K562 (cell line): ENCODE results near the gene THADA. TPM values are rescaled to one million over a fixed set of nuclear protein-coding genes. Genes with fewer than 3 reads are reported as not detected.

Source experiments
- PHF20 ChIP-seq: fragments of 450-650 bp; IDR thresholded peaks from 2 replicates; pipeline ENCODE4 v1.6.1; 2018; ENCODE audit not compliant: partially characterized antibody
- POLR3G ChIP-seq: IDR thresholded peaks from 2 replicates; pipeline ENCODE4 v1.6.1; 2011; ENCODE audit not compliant: insufficient read length, insufficient replicate concordance; ENCODE audit errors: extremely low read depth
- polyA plus RNA-seq, 8 experiments: library from polyadenylated mRNA; depleted of rRNA in 4 of 8; stranded (reverse) in 5 of 8; unstranded in 3 of 8; fragments of >200 nt; fragmentation: Nextera tagmentation in 2 of 8; fragmentation: Illumina TruSeq in 1 of 8; extraction: Ambion mirVana in 2 of 8; extraction: Trizol in 1 of 8; gene quantifications; 2 replicates each; pipeline versions ENCODE4 v1.2.1 to v1.2.3, GENCODE V29; 2011 to 2014; ENCODE audit warnings: inconsistent platforms in 1 of 8, missing spikeins in 1 of 8
- total RNA-seq, 7 experiments: library from RNA; depleted of rRNA in 6 of 7; stranded (reverse); fragments of >200 nt in 6 of 7; fragmentation: Illumina TruSeq in 2 of 7; extraction: Trizol in 2 of 7; gene quantifications; 2 replicates each; pipeline versions ENCODE4 v1.2.1 to v1.2.3, GENCODE V29; 2011 to 2021; ENCODE audit warnings: low replicate concordance in 1 of 7
- TF ChIP-seq, protein P1 (sequence below), 2 experiments: fragments of 450-650 bp; IDR thresholded peaks; 2 replicates each; pipeline ENCODE4 v1.6.1; 2016; ENCODE audit warnings: mild to moderate bottlenecking in 2 of 2, borderline replicate concordance in 1 of 2, low read depth in 1 of 2, moderate library complexity in 1 of 2

THADA gene
- total and polyA plus RNA-seq, 9 of the 15 experiments (the other 6 are each of a cell fraction or from before 2014, with no cell fraction given) = 17.8 to 34.7 (median 31.9) TPM

DNA sequence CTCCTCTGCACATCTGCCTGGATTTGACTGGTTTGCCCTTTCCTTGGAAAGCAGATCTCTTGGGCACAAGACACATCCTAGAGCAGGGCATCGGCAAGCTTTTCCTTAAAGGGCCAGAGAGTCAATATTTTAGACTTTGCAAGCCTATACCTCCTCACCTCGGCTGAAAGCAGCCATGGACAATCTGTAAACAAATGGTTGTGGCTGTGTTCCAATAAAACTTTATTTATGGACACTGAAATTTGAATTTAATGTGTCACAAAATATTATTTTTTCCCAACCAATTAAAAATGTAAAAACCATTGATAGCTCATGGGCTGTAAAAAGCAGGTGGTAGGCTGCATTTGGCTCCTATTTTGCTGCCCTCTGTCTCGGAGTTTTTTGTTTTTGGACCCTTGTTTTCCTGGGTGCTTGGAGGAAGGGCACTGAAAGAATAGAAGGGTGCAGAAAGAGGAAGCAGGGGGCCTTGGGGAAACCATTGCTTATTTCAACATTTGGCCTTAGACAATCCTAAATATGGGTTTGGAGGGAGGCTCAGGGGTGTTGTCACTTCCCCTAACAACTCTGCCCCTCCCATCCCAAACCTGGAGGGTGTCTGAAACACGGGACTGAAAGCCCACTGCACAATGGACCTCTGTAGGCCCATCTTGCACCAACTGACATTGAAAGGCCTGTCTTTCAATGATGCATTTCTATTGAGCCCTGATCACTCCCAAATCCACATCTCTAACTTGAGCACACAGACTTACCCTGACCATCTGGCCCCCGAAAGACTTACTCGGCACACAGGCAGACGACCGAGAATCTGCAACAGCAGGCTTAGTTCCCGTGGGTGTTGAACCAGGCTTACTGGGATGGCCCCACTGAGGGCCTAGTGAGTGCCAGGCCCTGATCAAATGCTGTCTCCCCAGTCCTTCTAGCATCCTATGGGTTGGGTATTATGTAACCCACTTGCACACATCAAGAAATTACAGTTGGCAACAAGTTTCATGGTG is 362.3 kb downstream of the THADA start (continued):
- TF ChIP-seq, protein P1, sequence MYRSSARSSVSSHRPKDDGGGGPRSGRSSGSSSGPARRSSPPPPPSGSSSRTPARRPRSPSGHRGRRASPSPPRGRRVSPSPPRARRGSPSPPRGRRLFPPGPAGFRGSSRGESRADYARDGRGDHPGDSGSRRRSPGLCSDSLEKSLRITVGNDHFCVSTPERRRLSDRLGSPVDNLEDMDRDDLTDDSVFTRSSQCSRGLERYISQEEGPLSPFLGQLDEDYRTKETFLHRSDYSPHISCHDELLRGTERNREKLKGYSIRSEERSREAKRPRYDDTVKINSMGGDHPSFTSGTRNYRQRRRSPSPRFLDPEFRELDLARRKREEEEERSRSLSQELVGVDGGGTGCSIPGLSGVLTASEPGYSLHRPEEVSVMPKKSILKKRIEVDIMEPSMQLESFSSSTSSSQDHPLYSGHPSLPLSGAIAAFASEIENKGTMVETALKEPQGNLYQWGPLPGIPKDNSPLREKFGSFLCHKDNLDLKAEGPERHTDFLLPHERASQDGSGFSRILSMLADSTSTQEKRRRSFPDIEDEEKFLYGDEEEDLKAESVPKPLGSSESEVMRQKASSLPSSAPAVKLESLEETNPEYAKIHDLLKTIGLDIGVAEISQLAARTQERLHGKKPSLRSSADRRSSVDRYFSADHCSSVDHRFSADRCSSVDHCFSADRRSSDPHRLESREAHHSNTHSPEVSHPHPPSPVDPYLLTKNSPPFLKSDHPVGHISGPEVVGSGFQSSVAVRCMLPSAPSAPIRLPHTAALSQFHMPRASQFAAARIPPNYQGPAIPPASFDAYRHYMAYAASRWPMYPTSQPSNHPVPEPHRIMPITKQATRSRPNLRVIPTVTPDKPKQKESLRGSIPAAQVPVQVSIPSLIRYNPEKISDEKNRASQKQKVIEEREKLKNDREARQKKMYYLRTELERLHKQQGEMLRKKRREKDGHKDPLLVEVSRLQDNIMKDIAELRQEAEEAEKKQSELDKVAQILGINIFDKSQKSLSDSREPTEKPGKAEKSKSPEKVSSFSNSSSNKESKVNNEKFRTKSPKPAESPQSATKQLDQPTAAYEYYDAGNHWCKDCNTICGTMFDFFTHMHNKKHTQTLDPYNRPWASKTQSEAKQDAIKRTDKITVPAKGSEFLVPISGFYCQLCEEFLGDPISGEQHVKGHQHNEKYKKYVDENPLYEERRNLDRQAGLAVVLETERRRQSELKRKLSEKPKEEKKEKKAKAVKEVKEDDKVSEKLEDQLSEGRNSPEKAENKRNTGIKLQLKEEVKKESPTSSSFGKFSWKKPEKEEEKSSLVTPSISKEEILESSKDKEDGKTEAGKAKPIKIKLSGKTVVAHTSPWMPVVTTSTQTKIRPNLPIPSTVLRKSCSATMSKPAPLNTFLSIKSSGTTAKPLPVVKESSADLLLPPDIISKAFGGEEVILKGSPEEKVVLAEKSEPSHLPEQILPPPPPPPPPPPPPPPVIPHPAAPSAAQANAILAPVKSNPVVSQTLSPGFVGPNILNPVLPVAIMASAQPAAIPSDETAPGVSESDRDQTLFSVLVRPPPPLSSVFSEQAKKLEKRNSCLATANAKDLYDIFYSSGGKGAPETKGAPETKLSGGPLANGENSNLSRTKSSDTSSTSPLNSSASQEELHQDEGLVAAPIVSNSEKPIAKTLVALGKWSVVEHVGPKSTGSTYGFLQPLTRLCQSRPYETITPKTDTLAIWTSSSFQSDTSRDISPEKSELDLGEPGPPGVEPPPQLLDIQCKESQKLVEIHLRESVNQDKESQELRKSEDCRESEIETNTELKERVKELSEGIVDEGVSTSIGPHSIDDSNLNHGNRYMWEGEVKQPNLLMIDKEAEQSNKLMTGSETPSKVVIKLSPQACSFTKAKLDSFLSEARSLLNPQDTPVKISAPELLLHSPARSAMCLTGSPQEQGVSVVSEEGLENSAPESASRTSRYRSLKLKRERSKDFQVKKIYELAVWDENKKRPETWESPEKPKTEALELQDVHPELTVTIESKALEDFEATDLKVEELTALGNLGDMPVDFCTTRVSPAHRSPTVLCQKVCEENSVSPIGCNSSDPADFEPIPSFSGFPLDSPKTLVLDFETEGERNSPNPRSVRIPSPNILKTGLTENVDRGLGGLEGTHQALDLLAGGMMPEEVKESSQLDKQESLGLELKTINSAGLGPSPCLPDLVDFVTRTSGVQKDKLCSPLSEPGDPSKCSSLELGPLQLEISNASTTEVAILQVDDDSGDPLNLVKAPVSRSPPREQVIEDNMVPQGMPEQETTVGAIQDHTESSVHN (IDR thresholded peaks at IDR 0.05; ENCODE audit: borderline replicate concordance in 1 of 2, low read depth in 1 of 2) = no peak
- TF ChIP-seq POLR3G (no peak), PHF20 (no peak)
